HL-60 (cell line): ENCODE results near the gene WWOX.

Experiments
- CTCF ChIP-seq: IDR thresholded peaks from one replicate; pipeline ENCODE4 v1.5.1; 2011; ENCODE audit warnings: low read length, control low read depth, inconsistent platforms; ENCODE audit not compliant: insufficient read depth
- POLR2AphosphoS5 ChIP-seq: IDR thresholded peaks from 2 replicates; pipeline ENCODE4 v1.6.1; 2012; ENCODE audit warnings: low read depth

DNA sequence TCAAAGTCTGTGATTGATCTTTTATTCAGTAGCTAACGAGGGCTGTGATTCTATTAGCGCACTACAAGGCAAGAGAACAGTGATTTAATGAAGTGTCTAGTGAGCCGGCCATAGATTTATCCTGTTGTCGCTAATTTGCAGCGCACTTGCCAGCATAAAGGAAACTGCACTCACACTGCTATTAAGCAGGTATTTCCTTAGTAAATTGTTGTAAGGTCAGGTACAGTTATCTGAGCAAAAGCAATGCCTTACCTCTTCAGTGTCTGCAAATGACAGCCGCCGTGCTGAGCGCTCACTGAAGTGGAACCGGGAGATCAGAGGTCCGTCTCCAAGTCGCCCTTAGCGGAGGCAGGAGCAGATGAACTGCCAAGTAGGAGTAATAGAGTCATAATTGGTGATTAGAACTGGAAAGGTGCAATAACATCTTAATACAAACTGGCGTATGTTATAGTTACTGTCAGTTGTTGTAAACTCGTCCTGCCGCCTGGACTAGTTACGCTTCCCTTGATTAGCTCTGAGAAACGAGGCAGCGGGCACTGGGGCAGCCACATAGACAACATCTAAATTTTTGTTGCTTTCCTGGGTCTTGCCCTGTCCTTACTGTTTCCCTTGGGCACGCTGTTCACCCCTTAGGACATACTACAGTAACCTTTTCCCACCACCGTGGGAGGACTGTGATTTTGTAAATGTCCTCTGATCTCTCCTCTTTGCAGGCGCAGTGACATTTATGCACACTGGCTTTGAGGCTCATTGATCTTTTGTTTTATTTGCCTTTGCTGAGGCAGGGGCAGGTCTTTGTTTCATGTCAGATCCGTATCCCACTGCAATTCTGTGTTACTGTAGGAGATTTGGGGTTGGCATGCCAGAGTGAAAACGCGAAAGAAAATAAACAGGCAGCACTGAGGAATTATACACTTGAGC is 363.1 kb downstream of the WWOX start:
- no peak for TF ChIP-seq CTCF
- TF ChIP-seq POLR2AphosphoS5: no peak
